Panc1 (cell line): ENCODE data around the gene HOXA13. TPM values are rescaled to one million over a fixed set of nuclear protein-coding genes. Genes with fewer than 3 reads are reported as not detected.

Source experiments
- ATAC-seq: fragments of 200-7000 bp; cut with Tn5 transposase; 2 replicates; pipeline ENCODE4 v1.9.1; 2020; ENCODE audit warnings: mild to moderate bottlenecking, moderate library complexity
- BruUV-seq: library from RNA; stranded (reverse); fragments of 400-500 nt; replicated peaks from 2 replicates; lab custom pipeline; 2021; lab: Mats Ljungman, UMichigan
- CTCF ChIA-PET: fragments of 300-600 bp; sonication (Branson Sonifier 250); formaldehyde crosslinking; loops from one replicate; lab custom pipeline; 2022; ENCODE audit warnings: antibody characterized with exemption; lab: Charles Lee
- POLR2A ChIA-PET: fragments of 300-600 bp; sonication (Branson Sonifier 250); formaldehyde crosslinking; loops from one replicate; lab custom pipeline; 2022; ENCODE audit warnings: antibody characterized with exemption; lab: Charles Lee
- DNase-seq: peaks from one replicate; pipeline ENCODE4 v3.0.0-alpha.2; 2010; ENCODE audit warnings: low read depth, low spot score
- H3K27ac ChIP-seq: 2 replicates; pipeline ENCODE4 v1.5.1; 2011; ENCODE audit warnings: mild to moderate bottlenecking, low read length, inconsistent platforms
- H3K27me3 ChIP-seq: fragments of 200-500 bp; sonication (Bioruptor generic); 2 replicates; pipeline ENCODE4 v1.6.0; 2014; ENCODE audit warnings: low read length, inconsistent platforms; ENCODE audit not compliant: control insufficient read depth, insufficient read depth
- H3K36me3 ChIP-seq: fragments of 200-500 bp; sonication (Bioruptor generic); 2 replicates; pipeline ENCODE4 v1.5.1; 2014; ENCODE audit warnings: inconsistent platforms, mild to moderate bottlenecking, low read length, moderate library complexity; ENCODE audit not compliant: control insufficient read depth, insufficient read depth
- H3K4me1 ChIP-seq: 2 replicates; pipeline ENCODE4 v1.5.1; 2011; ENCODE audit warnings: inconsistent platforms, mild to moderate bottlenecking, low read length, moderate library complexity; ENCODE audit not compliant: control insufficient read depth, insufficient read depth
- H3K4me3 ChIP-seq, 2 experiments: 2 replicates each; pipeline ENCODE4 v1.5.1; 2011 to 2012; ENCODE audit warnings: low read depth in 2 of 2, low read length in 2 of 2, mild to moderate bottlenecking in 2 of 2, inconsistent platforms in 1 of 2, moderate library complexity in 1 of 2
- H3K9me3 ChIP-seq: fragments of 200-500 bp; sonication (Bioruptor generic); 2 replicates; pipeline ENCODE4 v1.5.1; 2014; ENCODE audit warnings: low read depth, mild to moderate bottlenecking, inconsistent platforms, low read length, moderate library complexity; ENCODE audit not compliant: control insufficient read depth, insufficient read depth
- POLR2AphosphoS5 ChIP-seq: IDR thresholded peaks from 2 replicates; pipeline ENCODE4 v1.6.1; 2012; ENCODE audit warnings: mild to moderate bottlenecking, low read depth, low read length, moderate library complexity
- SIN3A ChIP-seq: IDR thresholded peaks from 2 replicates; pipeline ENCODE4 v1.6.1; 2012; ENCODE audit warnings: low read depth, mild to moderate bottlenecking, low read length, moderate library complexity, borderline replicate concordance; ENCODE audit not compliant: insufficient read depth
- TCF7L2 ChIP-seq: IDR thresholded peaks from 2 replicates; pipeline ENCODE4 v1.6.1; 2011; ENCODE audit warnings: mild to moderate bottlenecking, low read depth, low read length, inconsistent platforms
- in situ Hi-C: cut with HindIII; loops from 2 replicates; pipeline ENCODE4 v1.10.0; 2016; ENCODE audit warnings: low sequenced_read_pairs, low pct_unique_long_range_greater_than_20kb
- intact Hi-C: fragments of 100-400 bp; cut with micrococcal nuclease; formaldehyde crosslinking; loops from one replicate; pipeline ENCODE4 v1.10.0; 2022; ENCODE audit not compliant: unreplicated experiment
- total RNA-seq: library from RNA; stranded (reverse); gene quantifications from one replicate; pipeline ENCODE4 v1.2.1, GENCODE V29; 2021; ENCODE audit not compliant: unreplicated experiment
- TF ChIP-seq, protein P1 (sequence below): fragments of 450-650 bp; IDR thresholded peaks from 2 replicates; pipeline ENCODE4 v1.5.1; 2017; ENCODE audit warnings: mild to moderate bottlenecking
- TF ChIP-seq, protein P2 (sequence below), 2 experiments: IDR thresholded peaks; 2 replicates each; pipeline ENCODE4 v1.6.1; 2011 to 2012; ENCODE audit warnings: low read depth in 2 of 2, control low read depth in 1 of 2, low read length in 1 of 2, mild to moderate bottlenecking in 1 of 2, moderate library complexity in 1 of 2; ENCODE audit not compliant: insufficient read depth in 1 of 2

Gene HOXA13
- total RNA-seq, 1 experiment from 2014 or later, result 1.2 TPM

DNA sequence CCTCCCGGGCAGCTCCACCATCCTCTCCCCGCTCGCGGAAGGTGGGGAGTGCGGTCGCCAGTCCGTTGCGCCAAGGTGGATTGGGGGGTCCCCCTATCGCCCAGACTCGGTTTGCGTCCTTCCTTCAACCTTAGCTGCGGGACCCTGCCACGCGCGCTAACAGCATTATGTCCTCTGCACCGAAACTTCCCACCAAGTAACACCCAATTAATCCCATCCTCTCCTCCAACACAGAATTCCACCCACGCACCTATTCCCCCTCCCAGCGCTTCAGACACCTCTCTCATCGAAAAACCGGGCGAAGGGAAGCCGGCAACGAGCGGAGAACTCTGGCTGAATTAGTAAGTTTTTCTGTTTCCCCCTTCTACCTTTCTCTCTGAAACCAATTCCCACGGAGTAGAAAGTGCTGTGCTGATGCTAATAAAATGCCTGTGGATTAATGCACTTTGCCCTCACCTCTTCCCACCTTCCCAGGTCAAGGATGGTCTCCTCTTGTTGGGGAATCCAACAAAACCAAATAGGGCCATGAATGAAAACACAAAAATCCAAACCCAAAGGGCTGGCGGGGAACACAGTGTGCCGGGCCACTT lies 48.5 kb downstream of the HOXA13 start:
- no peak for TF ChIP-seq SIN3A
- TF ChIP-seq TCF7L2, result no peak
- no peak for TF ChIP-seq POLR2AphosphoS5
- TF ChIP-seq, protein P1, sequence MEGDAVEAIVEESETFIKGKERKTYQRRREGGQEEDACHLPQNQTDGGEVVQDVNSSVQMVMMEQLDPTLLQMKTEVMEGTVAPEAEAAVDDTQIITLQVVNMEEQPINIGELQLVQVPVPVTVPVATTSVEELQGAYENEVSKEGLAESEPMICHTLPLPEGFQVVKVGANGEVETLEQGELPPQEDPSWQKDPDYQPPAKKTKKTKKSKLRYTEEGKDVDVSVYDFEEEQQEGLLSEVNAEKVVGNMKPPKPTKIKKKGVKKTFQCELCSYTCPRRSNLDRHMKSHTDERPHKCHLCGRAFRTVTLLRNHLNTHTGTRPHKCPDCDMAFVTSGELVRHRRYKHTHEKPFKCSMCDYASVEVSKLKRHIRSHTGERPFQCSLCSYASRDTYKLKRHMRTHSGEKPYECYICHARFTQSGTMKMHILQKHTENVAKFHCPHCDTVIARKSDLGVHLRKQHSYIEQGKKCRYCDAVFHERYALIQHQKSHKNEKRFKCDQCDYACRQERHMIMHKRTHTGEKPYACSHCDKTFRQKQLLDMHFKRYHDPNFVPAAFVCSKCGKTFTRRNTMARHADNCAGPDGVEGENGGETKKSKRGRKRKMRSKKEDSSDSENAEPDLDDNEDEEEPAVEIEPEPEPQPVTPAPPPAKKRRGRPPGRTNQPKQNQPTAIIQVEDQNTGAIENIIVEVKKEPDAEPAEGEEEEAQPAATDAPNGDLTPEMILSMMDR, result no peak
- TF ChIP-seq, protein P2, sequence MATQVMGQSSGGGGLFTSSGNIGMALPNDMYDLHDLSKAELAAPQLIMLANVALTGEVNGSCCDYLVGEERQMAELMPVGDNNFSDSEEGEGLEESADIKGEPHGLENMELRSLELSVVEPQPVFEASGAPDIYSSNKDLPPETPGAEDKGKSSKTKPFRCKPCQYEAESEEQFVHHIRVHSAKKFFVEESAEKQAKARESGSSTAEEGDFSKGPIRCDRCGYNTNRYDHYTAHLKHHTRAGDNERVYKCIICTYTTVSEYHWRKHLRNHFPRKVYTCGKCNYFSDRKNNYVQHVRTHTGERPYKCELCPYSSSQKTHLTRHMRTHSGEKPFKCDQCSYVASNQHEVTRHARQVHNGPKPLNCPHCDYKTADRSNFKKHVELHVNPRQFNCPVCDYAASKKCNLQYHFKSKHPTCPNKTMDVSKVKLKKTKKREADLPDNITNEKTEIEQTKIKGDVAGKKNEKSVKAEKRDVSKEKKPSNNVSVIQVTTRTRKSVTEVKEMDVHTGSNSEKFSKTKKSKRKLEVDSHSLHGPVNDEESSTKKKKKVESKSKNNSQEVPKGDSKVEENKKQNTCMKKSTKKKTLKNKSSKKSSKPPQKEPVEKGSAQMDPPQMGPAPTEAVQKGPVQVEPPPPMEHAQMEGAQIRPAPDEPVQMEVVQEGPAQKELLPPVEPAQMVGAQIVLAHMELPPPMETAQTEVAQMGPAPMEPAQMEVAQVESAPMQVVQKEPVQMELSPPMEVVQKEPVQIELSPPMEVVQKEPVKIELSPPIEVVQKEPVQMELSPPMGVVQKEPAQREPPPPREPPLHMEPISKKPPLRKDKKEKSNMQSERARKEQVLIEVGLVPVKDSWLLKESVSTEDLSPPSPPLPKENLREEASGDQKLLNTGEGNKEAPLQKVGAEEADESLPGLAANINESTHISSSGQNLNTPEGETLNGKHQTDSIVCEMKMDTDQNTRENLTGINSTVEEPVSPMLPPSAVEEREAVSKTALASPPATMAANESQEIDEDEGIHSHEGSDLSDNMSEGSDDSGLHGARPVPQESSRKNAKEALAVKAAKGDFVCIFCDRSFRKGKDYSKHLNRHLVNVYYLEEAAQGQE (IDR thresholded peaks at IDR 0.05; ENCODE audit: insufficient read depth in 1 of 2, low read depth in 2 of 2, low read length in 1 of 2), result no peak
- H3K27ac ChIP-seq, result peak overlapping the region; percentile 89
- peak overlapping the region; percentile 57 to 83 for H3K4me3 ChIP-seq
- BruUV-seq, result no TSS peak
- intact Hi-C loops (no loop called here), in situ Hi-C loops (no loop called here)
- peaks cover 20% of the 10 kb centered on the region for H3K4me1 ChIP-seq
- POLR2A ChIA-PET, result no interaction called here
- CTCF ChIA-PET, result interaction anchor here (0.7 to 3.4 kb wide), 4 partner anchors 10 to 627 kb away, joined by 3 to 24 read pairs (median 4); no protein-coding TSS in a partner anchor
- ATAC-seq, result no peak
- DNase-seq, result no peak
- no peaks in the 10 kb centered on the region for H3K27me3 ChIP-seq
- no peaks in the 10 kb centered on the region for H3K9me3 ChIP-seq
- H3K36me3 ChIP-seq, result no peaks in the 10 kb centered on the region; the same call in 1 of the 2 replicates

DNA sequence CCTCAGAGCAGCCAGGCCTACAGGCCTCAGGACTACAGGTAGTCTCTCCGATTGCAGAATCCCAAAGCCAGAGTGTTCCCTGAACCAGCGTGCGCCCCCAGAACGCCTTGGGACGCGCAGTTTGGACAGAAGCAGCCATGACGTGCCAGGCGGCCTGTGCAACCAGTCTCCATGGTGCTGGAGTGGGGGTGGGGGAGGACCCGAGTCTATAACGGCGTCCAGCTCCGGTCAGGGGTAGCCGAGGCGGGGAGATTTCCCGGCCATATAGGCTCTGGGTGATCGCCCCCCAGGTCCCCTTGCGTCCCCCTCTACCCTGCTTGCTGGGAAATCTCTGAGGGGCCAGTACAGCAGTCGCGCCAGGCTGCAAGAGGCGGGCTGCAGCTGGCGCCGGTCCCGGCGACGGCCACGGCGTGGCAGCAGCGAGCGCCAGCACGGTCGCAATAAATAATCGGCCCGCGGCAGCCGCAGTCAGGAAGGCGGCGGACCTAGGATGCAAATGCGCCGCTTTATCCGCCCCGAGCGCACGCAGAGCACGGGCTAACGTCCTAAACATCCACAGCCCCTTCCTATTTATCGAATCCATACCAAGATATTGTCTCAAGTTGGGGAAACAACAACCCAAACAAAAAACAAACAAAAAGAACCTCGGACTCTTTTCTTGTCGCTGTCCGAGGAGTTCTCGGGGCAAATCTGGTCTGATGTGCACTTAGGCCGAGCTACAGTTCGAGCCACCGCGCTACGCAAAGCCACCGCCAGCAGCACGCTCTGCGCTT lies 49.1 kb downstream of the HOXA13 start:
- Histone ChIP-seq H3K4me1 (peaks cover 20% of the 10 kb centered on the region), H3K9me3 (no peaks in the 10 kb centered on the region), H3K27me3 (no peaks in the 10 kb centered on the region), H3K27ac (peak overlapping the region; percentile 89), H3K36me3 (no peaks in the 10 kb centered on the region; the same call in 1 of the 2 replicates), H3K4me3 (peak overlapping the region; percentile 57 to 83)
- intact Hi-C loops, result no loop called here
- in situ Hi-C loops, result no loop called here
- TF ChIP-seq, protein P2 (IDR thresholded peaks at IDR 0.05; ENCODE audit: insufficient read depth in 1 of 2, low read depth in 2 of 2, low read length in 1 of 2), result peak; percentile 78 to 82
- TF ChIP-seq, protein P1, result peak; percentile 99
- peak; percentile 63; the same call in 1 of the 2 replicates for TF ChIP-seq POLR2AphosphoS5
- no peak for TF ChIP-seq SIN3A
- peak; percentile 42; the same call in 1 of the 2 replicates for TF ChIP-seq TCF7L2
- no TSS peak for BruUV-seq
- CTCF ChIA-PET, result interaction anchor here (0.7 to 3.4 kb wide), 5 partner anchors 10 to 626 kb away, joined by 3 to 24 read pairs (median 4); no protein-coding TSS in a partner anchor
- DNase-seq (peak; percentile 50), ATAC-seq (peak; percentile 92)
- POLR2A ChIA-PET, result no interaction called here
